SIG-M5 treated with dmso at 0.1 percent for 504 hours (cell line): Measurements from ENCODE around the gene MYG1.

Experiments used
- DNase-seq: peaks from one replicate; lab custom pipeline; 2025; ENCODE audit not compliant: unreplicated experiment; lab: John Stamatoyannopoulos, UW

MYG1 gene

GRCh38 chr12:53352331-53353256, 53.1 kb downstream of the MYG1 start:
- DNase-seq = peak; percentile 75

- no peak for DNase-seq
These were observed 53.8 kb downstream of the MYG1 start for GRCh38 chr12:53353257-53353655.

DNA sequence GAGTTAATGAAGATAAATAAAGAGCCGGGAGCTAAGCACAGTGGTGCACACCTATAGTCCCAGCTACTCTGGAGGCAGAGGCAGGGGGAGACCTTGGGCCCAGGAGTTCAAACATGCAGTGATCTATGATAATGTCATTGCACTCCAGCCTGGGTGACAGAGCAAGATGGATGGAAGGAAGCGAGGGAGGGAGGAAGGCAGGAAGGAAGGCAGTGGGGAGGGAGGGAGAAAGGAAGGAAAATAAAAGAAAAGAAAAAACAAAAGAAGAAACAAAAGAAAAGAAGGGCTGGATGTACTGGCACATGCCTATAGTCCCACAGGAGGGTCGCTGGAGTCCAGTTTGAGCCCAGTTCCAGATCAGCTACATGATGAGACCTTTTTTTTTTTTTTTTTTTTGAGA, 55.6 kb downstream of the MYG1 start:
- DNase-seq = no peak
